Measurements from ENCODE around the gene EPHA10.
A peak's percentile ranks its signal among the peaks of the same experiment; 100 is the strongest.

EPHA10 gene

DNA sequence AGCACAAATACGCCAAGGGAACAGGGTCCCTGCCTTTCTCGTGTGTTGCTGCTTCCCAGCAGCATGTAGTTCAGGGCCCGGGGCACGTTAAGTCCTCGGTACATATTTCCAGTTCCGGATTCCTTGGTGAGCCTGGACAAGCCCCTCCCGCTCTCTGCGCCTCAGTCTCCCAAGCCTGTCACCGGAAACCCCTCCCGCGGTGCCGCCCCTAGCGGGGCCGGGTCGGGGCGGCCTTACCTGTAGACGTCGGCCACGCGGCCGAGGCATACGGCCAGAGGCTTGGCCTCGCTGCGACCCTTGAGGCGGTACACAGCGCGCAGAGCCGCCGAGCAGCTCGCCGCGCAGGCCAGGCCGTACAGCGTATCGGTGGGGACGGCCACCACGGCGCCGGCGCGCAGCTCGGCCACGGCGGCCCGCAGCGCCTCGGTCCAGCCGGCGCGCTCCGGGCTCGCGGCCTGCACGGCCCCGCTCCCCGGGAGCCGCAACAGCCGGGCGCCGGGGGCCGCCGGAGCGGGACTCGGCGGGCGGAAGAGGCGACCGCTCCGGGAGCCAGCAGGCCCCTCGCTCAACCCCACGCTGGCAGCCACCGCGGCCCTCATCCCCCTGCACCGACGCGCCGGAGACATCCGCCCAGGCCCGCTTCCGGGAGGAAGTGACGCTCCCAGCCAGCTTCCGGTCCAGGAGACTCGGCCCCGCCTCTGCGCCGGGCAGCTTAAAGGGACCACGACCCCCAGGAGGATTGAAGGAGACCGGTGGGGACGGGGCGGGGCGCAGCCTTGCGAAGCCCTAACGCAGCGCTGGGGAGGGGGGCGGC is 42.8 kb upstream of the EPHA10 start, which contains the start of the genes C1orf122 and YRDC:
C1orf122 (plus strand) TSS at position 236 of the 814 bp plus-strand sequence. CDS start 615 bp downstream, outside the sequence.
YRDC (minus strand) TSS at position 654 of the 814 bp plus-strand sequence; CDS start at position 626, 28 bp downstream.
- Histone ChIP-seq H3K27ac (peak within 1 kb of the TSS; percentile 88 to 98), H3K4me3 (peak within 1 kb of the TSS; percentile 91)
- TF ChIP-seq, protein P1, sequence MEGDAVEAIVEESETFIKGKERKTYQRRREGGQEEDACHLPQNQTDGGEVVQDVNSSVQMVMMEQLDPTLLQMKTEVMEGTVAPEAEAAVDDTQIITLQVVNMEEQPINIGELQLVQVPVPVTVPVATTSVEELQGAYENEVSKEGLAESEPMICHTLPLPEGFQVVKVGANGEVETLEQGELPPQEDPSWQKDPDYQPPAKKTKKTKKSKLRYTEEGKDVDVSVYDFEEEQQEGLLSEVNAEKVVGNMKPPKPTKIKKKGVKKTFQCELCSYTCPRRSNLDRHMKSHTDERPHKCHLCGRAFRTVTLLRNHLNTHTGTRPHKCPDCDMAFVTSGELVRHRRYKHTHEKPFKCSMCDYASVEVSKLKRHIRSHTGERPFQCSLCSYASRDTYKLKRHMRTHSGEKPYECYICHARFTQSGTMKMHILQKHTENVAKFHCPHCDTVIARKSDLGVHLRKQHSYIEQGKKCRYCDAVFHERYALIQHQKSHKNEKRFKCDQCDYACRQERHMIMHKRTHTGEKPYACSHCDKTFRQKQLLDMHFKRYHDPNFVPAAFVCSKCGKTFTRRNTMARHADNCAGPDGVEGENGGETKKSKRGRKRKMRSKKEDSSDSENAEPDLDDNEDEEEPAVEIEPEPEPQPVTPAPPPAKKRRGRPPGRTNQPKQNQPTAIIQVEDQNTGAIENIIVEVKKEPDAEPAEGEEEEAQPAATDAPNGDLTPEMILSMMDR (IDR thresholded peaks at IDR 0.05) = no peak
- DNase-seq (ENCODE audit: low spot score) = peak; percentile 96

DNA sequence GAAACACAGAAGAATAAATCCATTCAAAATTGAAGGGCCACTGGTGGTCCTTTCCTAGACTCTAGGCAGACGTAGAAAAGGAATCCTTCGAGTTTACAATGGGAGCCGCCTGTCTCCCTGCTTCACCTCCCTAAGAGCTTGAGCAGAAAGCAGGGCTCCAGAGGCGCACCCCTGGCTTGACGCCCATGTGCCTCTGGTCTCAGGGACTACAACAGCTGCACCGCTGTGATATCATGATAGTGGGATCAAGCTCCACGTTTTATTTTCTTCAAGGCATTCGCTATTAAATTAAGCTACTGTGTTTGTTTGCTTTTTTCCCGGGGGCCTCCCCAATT is 42.3 kb upstream of the EPHA10 start:
- peak overlapping the region in 1 of 2 donors; percentile 98 for H3K27ac ChIP-seq

DNA sequence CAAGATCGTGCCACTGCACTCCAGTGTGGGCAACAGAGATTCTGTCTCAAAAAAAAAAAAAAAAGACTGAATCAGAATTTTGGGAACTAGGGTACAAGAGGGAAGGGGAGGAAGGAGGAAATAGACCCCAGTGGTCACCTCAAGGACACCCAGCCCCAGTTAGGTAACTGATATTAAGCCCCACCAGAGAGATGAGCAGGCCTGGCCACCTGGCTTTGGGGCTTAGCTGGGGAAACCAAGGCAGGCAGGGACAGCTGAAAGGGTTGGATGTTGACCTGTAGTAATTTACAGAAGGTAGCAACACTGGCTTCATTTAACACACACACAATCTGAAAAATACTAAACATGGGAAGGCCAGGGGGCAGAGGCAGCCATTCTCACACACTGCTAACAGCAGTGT is 37.5 kb upstream of the EPHA10 start:
- H3K4me3 ChIP-seq = no peak overlapping the region
- TF ChIP-seq, protein P1 (IDR thresholded peaks at IDR 0.05) = no peak
- no peak for DNase-seq (ENCODE audit: low spot score)
- H3K27ac ChIP-seq = no peak overlapping the region

More for the DNA sequence above, 42.3 kb upstream of the EPHA10 start:
- no peak for DNase-seq (ENCODE audit: low spot score)
- H3K4me3 ChIP-seq = peak overlapping the region; percentile 91
- TF ChIP-seq, protein P1 (IDR thresholded peaks at IDR 0.05) = no peak

DNA sequence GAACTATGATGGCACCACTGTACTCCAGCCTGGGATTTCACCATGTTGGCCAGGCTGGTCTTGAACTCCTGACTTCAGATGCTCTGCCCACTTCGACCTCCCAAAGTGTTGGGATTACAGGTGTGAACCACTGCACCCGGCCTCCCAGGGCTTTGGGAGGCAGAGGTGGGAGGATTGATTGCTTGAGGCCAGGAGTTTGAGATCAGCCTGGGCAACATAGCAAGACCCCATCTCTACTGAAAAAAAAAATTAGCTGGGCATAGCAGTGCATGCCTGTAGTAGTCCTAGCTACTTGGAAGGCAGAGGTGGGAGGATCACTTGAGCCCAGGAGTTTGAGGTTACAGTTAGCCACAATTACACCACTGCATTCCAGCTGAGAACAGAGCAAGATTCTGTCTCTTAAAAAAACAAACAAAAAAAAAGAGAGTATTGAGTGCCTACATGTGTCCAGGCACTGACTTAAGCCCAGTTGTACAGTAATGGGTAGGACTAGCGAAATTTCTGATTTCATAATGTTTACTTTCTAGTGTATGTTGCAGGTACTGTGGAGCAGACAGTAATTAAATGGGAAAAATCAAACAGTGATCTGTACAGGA is 32.9 kb upstream of the EPHA10 start:
- TF ChIP-seq, protein P1 (IDR thresholded peaks at IDR 0.05) = no peak
- Histone ChIP-seq H3K4me3 (no peak overlapping the region), H3K27ac (no peak overlapping the region)
- no peak for DNase-seq (ENCODE audit: low spot score)

DNA sequence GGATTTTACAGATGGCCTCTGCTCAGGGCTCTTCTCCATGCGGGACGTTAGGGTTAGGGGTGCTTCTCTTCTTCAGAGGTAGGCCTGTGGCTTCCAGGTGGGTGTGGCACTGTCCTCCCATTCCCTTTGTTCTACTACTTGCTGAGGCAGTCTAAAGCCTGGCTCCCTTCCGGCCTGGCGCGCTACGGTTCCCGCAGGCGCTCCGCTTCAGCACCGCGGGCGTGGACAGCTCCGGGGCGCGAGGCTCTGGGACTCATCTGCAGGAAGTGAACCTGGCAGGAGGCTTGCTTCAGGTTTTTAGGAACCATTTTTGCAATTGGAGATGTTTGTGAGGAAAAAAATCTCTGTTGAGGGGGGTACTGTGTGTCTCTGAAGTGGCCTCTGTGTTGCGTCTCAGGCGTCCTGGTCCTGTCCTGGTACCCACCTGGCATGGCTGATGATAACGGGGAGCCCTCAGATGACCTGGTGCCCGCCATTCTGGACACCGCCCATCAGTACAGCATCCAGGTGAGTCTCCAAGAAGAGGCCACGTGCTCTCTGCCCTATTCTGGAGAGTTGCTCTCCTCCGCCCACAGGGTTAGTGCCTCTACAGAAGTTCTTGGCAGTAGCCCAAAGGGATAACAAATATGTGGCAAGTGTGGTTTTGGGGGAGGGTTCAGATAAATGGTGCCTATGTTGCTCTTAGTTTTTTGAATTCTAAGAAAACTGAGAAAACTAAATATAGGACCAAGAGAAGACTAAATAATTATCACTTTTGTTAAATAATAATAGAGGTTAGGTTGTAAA is 30.6 kb upstream of the EPHA10 start:
- Histone ChIP-seq H3K27ac (no peak overlapping the region), H3K4me3 (no peak overlapping the region)
- DNase-seq (ENCODE audit: low spot score) = no peak
- TF ChIP-seq, protein P1 (IDR thresholded peaks at IDR 0.05) = no peak

DNA sequence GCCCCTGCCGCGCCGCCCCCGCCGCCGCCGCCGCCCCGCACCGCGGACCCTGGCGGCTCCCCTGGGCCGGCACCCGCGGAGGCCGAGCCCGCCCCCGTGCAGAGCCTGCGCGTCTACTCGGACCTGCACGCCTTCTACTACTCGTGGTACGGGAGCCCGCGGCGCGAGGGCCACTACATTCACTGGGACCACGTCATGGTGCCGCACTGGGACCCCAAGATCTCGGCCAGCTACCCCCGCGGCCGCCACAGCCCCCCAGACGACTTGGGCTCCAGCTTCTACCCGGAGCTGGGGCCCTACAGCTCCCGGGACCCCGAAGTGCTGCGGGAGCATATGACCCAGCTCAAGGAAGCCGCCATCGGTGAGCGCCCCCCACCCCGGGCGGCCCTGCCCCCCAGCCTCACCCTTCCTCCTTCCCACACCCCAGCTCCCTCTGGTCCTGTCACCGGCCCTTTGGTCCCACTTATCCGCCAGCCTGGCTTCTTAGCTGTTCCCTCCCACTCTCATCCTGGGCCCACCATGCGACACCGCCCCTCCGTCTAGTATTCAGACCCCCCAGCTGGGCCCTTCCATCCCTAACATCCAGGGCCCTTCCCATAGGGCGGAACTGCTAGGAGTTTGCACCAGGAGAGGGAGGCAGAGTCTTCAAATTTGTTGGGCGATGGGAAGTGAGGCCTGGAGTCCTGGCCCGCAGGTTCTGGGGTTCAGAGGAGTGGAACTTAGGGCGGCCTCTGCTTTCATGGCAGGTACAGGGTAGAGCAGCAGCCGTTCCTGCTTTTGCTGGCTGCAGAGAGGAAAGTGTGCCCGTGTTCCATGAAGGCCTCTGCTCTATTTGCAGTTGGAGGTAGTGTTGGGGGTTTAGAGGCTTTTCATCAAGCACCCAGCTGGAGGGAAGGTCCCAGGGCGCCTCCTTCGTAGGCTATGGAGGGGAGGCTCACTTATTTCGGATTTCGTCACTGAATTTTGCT is 29.7 kb upstream of the EPHA10 start:
- no peak overlapping the region for H3K27ac ChIP-seq
- H3K4me3 ChIP-seq = peak overlapping the region; percentile 76
- TF ChIP-seq, protein P1 (IDR thresholded peaks at IDR 0.05) = no peak
- DNase-seq (ENCODE audit: low spot score) = no peak
